HG03045 (cell line): ENCODE results near the gene PRDX1.
"Not testable (repeated sequence)": the region's sequence is repeated elsewhere in the genome, so short reads cannot be mapped to it uniquely, and the experiment has no call there.

ENCODE experiments used
- ATAC-seq: cut with Tn5 transposase; IDR thresholded peaks from one replicate; pipeline ENCODE4 v1.9.1; 2021; ENCODE audit warnings: mild to moderate bottlenecking, moderate library complexity; ENCODE audit not compliant: unreplicated experiment

PRDX1 gene

DNA sequence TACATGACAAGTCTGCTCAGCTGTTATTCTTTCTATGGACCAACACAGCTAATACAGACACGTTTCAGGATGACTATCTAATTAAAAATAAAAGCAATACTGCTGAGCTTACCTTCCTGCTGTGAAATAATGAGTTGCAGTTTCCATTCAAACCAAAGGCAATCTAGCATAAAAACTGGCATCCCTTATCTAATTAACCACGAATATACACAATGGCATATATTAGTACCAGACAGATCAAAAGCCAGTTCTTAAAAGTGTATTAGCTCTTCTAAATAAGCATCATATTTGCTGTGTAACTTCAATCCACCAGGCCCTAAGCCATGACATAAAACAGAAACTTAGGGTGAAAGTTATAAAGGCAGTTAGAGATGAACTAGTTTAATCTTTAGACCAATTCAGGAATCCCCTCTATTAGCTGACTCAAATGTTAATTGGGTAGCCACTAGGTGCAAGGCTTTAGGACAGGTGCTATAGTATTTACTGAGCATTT is 51.3 kb downstream of the PRDX1 start:
- ATAC-seq: no peak

- not testable (repeated sequence) for ATAC-seq
Measured at GRCh38 chr1:45467353-45467752, 54.3 kb downstream of the PRDX1 start.

- ATAC-seq: no peak
Measured at GRCh38 chr1:45465277-45465676, 56.4 kb downstream of the PRDX1 start.
